Activated CD4-positive, alpha-beta T cell treated with anti-CD3 and anti-CD28 coated beads, Interleukin-2, amount 10 ng/mL, durations not matched to agents 24 days and 14 days (primary cell): ENCODE results near the gene VARS1. TPM values are rescaled to one million over a fixed set of nuclear protein-coding genes. Genes with fewer than 3 reads are reported as not detected.
"Not testable (repeated sequence)": the region's sequence is repeated elsewhere in the genome, so short reads cannot be mapped to it uniquely, and the experiment has no call there.

ENCODE experiments used
- DNase-seq: peaks from one replicate; pipeline ENCODE4 v3.0.0; 2022
- H3K27ac Mint-ChIP-seq: one replicate; pipeline ENCODE4 v1.8.0; 2022; ENCODE audit warnings: mild to moderate bottlenecking, mixed read lengths
- H3K27me3 Mint-ChIP-seq: one replicate; pipeline ENCODE4 v1.8.0; 2022; ENCODE audit warnings: mixed read lengths
- H3K36me3 Mint-ChIP-seq: one replicate; pipeline ENCODE4 v1.8.0; 2022; ENCODE audit warnings: low read depth, mild to moderate bottlenecking, mixed read lengths
- H3K4me1 Mint-ChIP-seq: one replicate; pipeline ENCODE4 v1.8.0; 2021; ENCODE audit warnings: mixed read lengths
- H3K4me3 Mint-ChIP-seq: one replicate; pipeline ENCODE4 v1.8.0; 2022; ENCODE audit warnings: mild to moderate bottlenecking, moderate library complexity, mixed read lengths
- H3K9me3 Mint-ChIP-seq: one replicate; pipeline ENCODE4 v1.8.0; 2021; ENCODE audit warnings: mixed read lengths
- intact Hi-C: fragments of 100-400 bp; cut with micrococcal nuclease; formaldehyde crosslinking; loops from one replicate; pipeline ENCODE4 v1.15.1; 2023
- total RNA-seq: library from RNA; stranded (reverse); gene quantifications from 2 replicates; pipeline ENCODE4 v1.2.3, GENCODE V29; 2022

The VARS1 gene
- total RNA-seq, 1 donor from 2014 or later: 173 TPM

- Mint-ChIP-seq H3K4me1 (peaks cover 50% of the 10 kb centered on the region), H3K27ac (peak within 1 kb of the TSS; percentile 97), H3K27me3 (no peaks in the 10 kb centered on the region), H3K4me3 (peak within 1 kb of the TSS; percentile 97), H3K36me3 (peaks cover 21% of the 10 kb centered on the region), H3K9me3 (no peaks in the 10 kb centered on the region)
- DNase-seq: peak; percentile 93
- intact Hi-C loops: loop anchor here (2.0 kb wide), 1 partner anchor 20 kb away; no protein-coding TSS in a partner anchor
These were observed 19.7 kb upstream of the VARS1 start, which contains the start of the genes HSPA1A and HSPA1L for GRCh38 chr6:31815025-31815838. HSPA1A (plus strand) TSS chr6:31815543; CDS start chr6:31815757, 214 bp downstream. HSPA1L (minus strand) TSS chr6:31815283; CDS start chr6:31811972, 3,311 bp downstream.

DNA sequence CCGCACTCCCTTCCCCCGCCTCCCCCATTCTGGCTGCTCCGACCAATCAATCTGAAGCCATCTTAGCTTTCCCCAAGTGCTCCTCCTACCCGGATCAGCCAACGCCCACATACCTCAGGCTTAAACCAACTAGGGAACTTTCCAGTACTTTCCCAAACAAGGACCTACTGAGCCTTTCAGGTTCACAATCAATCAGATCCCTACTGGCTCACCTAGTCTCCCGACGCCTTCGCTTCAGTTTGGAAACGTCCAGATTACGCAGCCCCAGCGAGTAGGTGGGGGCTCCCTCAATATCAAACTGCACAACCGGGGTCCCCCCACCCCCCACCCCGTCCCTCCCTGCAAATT lies 19.1 kb upstream of the VARS1 start:
- peak overlapping the region; percentile 97 for H3K4me3 Mint-ChIP-seq
- intact Hi-C loops: loop anchor here (2.0 to 5.0 kb wide), 2 partner anchors 20 to 37 kb away; partner anchors contain the start of gene VWA7
- H3K27me3 Mint-ChIP-seq: no peaks in the 10 kb centered on the region
- H3K4me1 Mint-ChIP-seq: peaks cover 46% of the 10 kb centered on the region
- peak overlapping the region; percentile 97 for H3K27ac Mint-ChIP-seq
- H3K36me3 Mint-ChIP-seq: peaks cover 25% of the 10 kb centered on the region
- H3K9me3 Mint-ChIP-seq: no peaks in the 10 kb centered on the region
- DNase-seq: peak; percentile 93

- DNase-seq: no peak
- H3K36me3 Mint-ChIP-seq: peaks cover 23% of the 10 kb centered on the region
- H3K4me1 Mint-ChIP-seq: peaks cover 40% of the 10 kb centered on the region
- H3K9me3 Mint-ChIP-seq: no peaks in the 10 kb centered on the region
- peak overlapping the region; percentile 91 for H3K27ac Mint-ChIP-seq
- H3K27me3 Mint-ChIP-seq: no peaks in the 10 kb centered on the region
- intact Hi-C loops: loop anchor here (2.0 to 5.0 kb wide), 2 partner anchors 19 to 36 kb away; partner anchors contain the start of genes VARS1 and VWA7
- H3K4me3 Mint-ChIP-seq: peak overlapping the region; percentile 97
These were observed 17.9 kb upstream of the VARS1 start for GRCh38 chr6:31813465-31813849.

- Mint-ChIP-seq H3K4me1 (peaks cover 35% of the 10 kb centered on the region), H3K9me3 (no peaks in the 10 kb centered on the region), H3K27me3 (no peaks in the 10 kb centered on the region), H3K36me3 (peaks cover 12% of the 10 kb centered on the region), H3K27ac (no peak overlapping the region), H3K4me3 (no peak overlapping the region)
- intact Hi-C loops: loop anchor here (2.0 to 5.0 kb wide), 2 partner anchors 17 to 34 kb away; partner anchors contain the start of genes VARS1 and VWA7
- no peak for DNase-seq
These were observed 16.1 kb upstream of the VARS1 start for GRCh38 chr6:31811645-31812044.

DNA sequence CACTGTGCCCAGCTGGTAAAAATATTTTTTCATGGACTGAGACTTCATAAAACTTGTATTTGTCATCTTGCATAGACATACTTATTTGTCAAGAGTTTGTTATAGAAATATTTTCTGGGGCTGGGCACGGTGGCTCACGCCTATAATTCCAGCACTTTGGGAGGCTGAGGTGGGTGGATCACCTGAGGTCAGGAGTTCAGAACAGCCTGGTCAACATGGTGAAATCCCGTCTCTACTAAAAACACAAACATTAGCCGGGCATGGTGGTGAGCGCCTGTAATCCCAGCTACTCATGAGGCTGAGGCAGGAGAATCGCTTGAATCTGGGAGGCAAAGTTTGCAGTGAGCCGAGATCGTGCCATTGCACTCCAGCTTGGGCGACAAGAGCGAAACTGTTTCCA lies 13.0 kb upstream of the VARS1 start:
- H3K36me3 Mint-ChIP-seq: peaks cover 26% of the 10 kb centered on the region
- H3K9me3 Mint-ChIP-seq: not testable (repeated sequence)
- H3K4me1 Mint-ChIP-seq: peaks cover 33% of the 10 kb centered on the region

GRCh38 chr6:31806470-31807272 lies 11.1 kb upstream of the VARS1 start, which contains the start of gene LSM2:
LSM2 (minus strand) TSS chr6:31806966; CDS start chr6:31806757, 209 bp downstream.
- Mint-ChIP-seq H3K4me1 (peaks cover 21% of the 10 kb centered on the region), H3K4me3 (peak within 1 kb of the TSS; percentile 91), H3K9me3 (no peaks in the 10 kb centered on the region), H3K36me3 (peaks cover 35% of the 10 kb centered on the region), H3K27ac (peak within 1 kb of the TSS; percentile 94), H3K27me3 (no peaks in the 10 kb centered on the region)
- DNase-seq: peak; percentile 99
- intact Hi-C loops: loop anchor here (1.0 to 2.0 kb wide), 2 partner anchors 11 to 20 kb away; partner anchors contain the start of genes HSPA1B and VARS1

More for the DNA sequence above, 13.0 kb upstream of the VARS1 start:
- H3K4me3 Mint-ChIP-seq, H3K27ac Mint-ChIP-seq, intact Hi-C loops, H3K27me3 Mint-ChIP-seq, DNase-seq: not testable (repeated sequence)

- no peaks in the 10 kb centered on the region for H3K27me3 Mint-ChIP-seq
- H3K4me1 Mint-ChIP-seq: peaks cover 20% of the 10 kb centered on the region
- DNase-seq: peak; percentile 67
- H3K9me3 Mint-ChIP-seq: no peaks in the 10 kb centered on the region
- intact Hi-C loops: loop anchor here (2.0 kb wide), 1 partner anchor 21 kb away; the partner anchor contains the start of gene HSPA1B
- H3K36me3 Mint-ChIP-seq: peaks cover 38% of the 10 kb centered on the region
- peak overlapping the region; percentile 91 for H3K4me3 Mint-ChIP-seq
- H3K27ac Mint-ChIP-seq: peak overlapping the region; percentile 94
These were observed 10.5 kb upstream of the VARS1 start for GRCh38 chr6:31805939-31806469.

DNA sequence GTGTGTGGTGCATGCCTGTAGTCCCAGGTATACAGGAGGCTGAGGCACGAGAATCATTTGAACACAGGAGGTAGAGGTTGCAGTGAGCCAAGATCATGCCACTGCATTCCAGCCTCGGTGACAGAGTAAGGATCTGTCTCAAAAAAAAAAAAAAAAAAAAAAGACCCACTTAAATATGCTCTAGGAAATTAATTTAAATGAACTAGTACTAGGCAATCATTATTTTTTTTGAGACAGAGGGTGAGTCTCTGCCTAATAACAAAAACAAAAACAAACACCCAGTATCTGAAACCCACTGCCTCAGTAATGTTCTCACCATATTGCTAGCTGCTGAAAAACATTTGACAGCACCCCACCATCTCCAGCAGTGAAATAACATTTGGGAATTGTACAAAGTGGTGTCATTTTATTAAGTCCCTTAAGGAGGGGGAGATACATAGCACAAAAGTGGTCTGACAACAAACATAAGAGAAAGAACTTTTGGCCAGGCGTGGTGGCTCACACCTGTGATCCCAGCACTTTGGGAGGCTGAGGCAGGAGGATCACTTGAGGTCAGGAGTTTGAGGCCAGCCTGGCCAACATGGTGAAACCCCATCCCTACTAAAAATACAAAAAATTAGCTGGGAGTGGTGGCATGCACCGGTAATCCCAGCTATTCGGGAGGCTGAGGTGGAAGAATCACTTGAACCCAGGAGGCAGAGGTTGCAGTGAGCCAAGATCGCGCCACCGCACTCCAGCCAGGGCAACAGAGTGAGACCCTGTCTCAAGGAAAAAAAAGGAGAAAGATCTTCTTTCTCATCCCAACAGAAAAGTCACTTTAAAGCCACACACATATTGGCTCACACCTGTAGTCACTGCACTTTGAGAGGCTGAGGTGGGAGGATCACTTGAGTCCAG lies 5.7 kb upstream of the VARS1 start:
- H3K9me3 Mint-ChIP-seq, DNase-seq, H3K27ac Mint-ChIP-seq, intact Hi-C loops, H3K27me3 Mint-ChIP-seq, H3K4me3 Mint-ChIP-seq: not testable (repeated sequence)
- Mint-ChIP-seq H3K36me3 (peaks cover 33% of the 10 kb centered on the region), H3K4me1 (peaks cover 30% of the 10 kb centered on the region)

- intact Hi-C loops: no loop called here
- Mint-ChIP-seq H3K36me3 (peaks cover 33% of the 10 kb centered on the region), H3K27me3 (no peaks in the 10 kb centered on the region), H3K9me3 (no peaks in the 10 kb centered on the region), H3K27ac (no peak overlapping the region), H3K4me3 (no peak overlapping the region), H3K4me1 (peaks cover 25% of the 10 kb centered on the region)
- no peak for DNase-seq
These were observed 4.2 kb upstream of the VARS1 start for GRCh38 chr6:31799781-31800180.

DNA sequence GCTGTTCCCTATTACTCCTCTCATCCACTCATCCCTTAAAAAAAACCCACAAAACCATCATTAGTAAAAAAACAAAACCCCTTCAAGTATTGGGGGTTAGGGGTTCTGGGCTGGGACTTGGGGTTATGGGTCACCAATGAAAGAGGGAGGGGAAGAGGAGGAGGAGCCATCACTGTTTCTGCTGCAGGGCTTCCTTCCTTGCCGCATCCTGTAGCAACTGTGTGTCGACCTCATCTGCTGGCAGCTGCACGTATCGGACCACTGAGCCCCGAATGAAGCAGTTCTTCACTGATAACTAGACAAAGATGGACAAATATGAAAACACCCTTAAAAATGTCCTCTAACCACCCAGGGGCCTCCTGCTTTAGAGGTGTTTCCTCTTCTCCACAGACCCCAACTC lies 2.0 kb upstream of the VARS1 start:
- H3K36me3 Mint-ChIP-seq: peaks cover 31% of the 10 kb centered on the region
- intact Hi-C loops: no loop called here
- H3K9me3 Mint-ChIP-seq: no peaks in the 10 kb centered on the region
- peak overlapping the region; percentile 85 for H3K27ac Mint-ChIP-seq
- H3K4me3 Mint-ChIP-seq: peak overlapping the region; percentile 76
- H3K27me3 Mint-ChIP-seq: no peaks in the 10 kb centered on the region
- DNase-seq: peak; percentile 84
- H3K4me1 Mint-ChIP-seq: peaks cover 33% of the 10 kb centered on the region

DNA sequence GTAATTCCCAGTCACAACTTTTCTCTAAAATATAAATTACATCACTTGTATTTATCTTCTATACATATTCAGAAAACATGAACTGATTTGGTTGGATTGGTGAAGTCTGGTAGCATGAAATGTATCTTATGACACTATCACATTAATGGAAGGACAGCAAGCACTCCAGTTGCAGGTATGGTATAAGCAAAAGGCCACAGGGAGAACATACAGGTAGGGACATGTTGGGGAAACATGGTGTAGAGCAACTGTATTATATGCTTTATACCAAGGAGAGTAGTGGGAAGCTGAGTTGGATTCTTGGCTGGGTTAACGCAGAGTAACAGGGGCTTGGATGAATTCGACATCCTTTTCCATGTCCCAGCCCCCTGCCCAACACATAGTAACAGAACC lies 1.4 kb upstream of the VARS1 start:
- peaks cover 33% of the 10 kb centered on the region for H3K36me3 Mint-ChIP-seq
- H3K4me1 Mint-ChIP-seq: peaks cover 33% of the 10 kb centered on the region
- intact Hi-C loops: no loop called here
- DNase-seq: no peak
- H3K9me3 Mint-ChIP-seq: no peaks in the 10 kb centered on the region
- peak overlapping the region; percentile 13 for H3K4me3 Mint-ChIP-seq
- H3K27me3 Mint-ChIP-seq: no peaks in the 10 kb centered on the region
- peak overlapping the region; percentile 69 for H3K27ac Mint-ChIP-seq

DNA sequence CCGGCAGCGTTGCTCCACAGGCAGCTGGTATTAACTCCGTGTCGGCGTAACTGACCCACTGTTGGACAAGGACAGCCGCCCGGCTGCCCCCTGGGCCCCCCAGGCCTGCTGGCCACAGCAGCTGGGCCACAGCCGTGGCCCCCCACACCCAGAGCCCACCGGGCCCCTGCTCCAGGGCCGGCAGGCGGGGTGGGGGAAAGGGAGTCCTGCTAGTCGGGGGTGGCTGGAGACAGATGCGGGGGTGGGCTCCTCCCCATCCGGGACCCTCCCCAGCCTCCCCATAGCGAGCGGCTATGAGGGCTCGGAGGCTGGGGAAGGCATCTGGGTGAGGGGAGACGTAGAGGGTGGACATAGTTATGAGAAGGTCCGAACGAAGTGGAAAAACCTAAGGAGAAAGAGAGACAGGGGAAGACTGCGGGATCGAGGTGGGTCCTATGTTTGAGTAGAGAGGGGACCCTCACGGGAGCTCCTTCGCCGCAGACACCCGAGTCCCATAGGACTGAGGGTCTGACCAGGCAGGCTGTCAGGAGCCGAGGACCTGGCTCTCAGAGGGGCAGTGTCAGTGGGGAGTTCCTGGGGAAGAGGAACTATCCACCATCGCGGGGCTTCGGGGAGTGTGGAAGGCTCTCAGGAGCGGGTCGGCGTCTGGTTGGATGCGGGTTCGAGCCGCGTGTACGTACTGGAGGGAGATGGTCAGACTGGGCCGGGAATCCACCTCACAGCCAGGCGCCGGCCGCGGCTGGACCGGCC lies 511 bp downstream of the VARS1 start:
- no peaks in the 10 kb centered on the region for H3K9me3 Mint-ChIP-seq
- H3K27ac Mint-ChIP-seq: peak overlapping the region; percentile 97
- DNase-seq: peak; percentile 68
- no peaks in the 10 kb centered on the region for H3K27me3 Mint-ChIP-seq
- H3K4me1 Mint-ChIP-seq: peaks cover 36% of the 10 kb centered on the region
- peak overlapping the region; percentile 86 for H3K4me3 Mint-ChIP-seq
- intact Hi-C loops: loop anchor here (1.0 to 2.0 kb wide), 6 partner anchors 12 to 66 kb away; partner anchors contain the start of genes DDAH2, HSPA1B and VWA7
- H3K36me3 Mint-ChIP-seq: peaks cover 37% of the 10 kb centered on the region
